ENCODE results near the gene CCT5. TPM values are rescaled to one million over a fixed set of nuclear protein-coding genes. Genes with fewer than 3 reads are reported as not detected.

Gene CCT5
- total RNA-seq, 2 donors from 2014 or later = 110 to 135 TPM

DNA sequence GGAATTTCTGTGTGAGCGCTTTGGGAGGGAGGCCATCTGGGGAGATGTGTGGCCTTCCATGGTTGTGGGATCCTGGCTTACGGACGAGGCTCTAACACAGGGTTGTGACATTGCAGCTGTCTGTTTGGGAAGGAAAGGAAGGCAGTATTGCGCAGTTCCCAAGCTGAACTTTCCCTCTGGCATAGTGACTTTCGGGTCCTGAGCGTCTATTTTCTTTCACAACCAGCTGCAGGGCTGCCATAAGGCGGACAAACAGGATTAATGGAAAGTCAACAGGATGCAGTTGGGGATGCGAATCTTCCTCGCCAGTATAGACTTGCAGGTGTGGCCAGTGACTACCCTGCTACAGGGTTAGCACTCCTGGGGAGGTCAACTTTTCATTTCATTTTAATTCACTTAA lies 25.9 kb downstream of the CCT5 start:
- Histone ChIP-seq H3K27me3 (replicated peaks; ENCODE audit: insufficient read depth) (no peaks in the 10 kb centered on the region), H3K36me3 (no peaks in the 10 kb centered on the region), H3K4me3 (no peak overlapping the region), H3K27ac (no peak overlapping the region), H3K9me3 (no peaks in the 10 kb centered on the region), H3K4me1 (ENCODE audit: control insufficient read depth in 1 of 2, low read depth in 2 of 2) (no peaks in the 10 kb centered on the region)
- no peak for DNase-seq (ENCODE audit: low spot score)
- ATAC-seq (ENCODE audit: insufficient number of reproducible peaks, low FRiP score, low read depth) = no peak
- TF ChIP-seq, protein P1, sequence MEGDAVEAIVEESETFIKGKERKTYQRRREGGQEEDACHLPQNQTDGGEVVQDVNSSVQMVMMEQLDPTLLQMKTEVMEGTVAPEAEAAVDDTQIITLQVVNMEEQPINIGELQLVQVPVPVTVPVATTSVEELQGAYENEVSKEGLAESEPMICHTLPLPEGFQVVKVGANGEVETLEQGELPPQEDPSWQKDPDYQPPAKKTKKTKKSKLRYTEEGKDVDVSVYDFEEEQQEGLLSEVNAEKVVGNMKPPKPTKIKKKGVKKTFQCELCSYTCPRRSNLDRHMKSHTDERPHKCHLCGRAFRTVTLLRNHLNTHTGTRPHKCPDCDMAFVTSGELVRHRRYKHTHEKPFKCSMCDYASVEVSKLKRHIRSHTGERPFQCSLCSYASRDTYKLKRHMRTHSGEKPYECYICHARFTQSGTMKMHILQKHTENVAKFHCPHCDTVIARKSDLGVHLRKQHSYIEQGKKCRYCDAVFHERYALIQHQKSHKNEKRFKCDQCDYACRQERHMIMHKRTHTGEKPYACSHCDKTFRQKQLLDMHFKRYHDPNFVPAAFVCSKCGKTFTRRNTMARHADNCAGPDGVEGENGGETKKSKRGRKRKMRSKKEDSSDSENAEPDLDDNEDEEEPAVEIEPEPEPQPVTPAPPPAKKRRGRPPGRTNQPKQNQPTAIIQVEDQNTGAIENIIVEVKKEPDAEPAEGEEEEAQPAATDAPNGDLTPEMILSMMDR (IDR thresholded peaks at IDR 0.05) = no peak

DNA sequence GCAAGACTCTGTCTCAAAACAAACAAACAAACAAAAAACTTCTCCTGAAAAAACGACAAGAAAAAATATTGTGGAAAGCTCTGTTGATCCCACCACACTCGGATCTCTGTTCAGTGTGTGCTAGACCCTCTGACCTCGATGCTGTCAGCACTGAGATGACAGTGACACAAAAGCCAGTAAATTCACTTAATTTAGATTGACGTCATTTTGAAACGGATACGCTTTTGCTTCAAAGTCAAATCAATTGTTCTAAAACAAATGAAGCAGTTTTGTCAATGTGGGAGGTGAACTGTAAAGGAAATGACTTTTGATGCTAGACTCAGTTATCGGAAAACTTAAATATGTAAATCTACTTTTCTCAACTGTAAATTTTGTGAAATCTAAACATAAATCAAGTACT lies 26.6 kb downstream of the CCT5 start:
- H3K9me3 ChIP-seq = no peaks in the 10 kb centered on the region
- no peak for DNase-seq (ENCODE audit: low spot score)
- no peaks in the 10 kb centered on the region for H3K4me1 ChIP-seq (ENCODE audit: control insufficient read depth in 1 of 2, low read depth in 2 of 2)
- no peak overlapping the region for H3K27ac ChIP-seq
- no peak overlapping the region for H3K4me3 ChIP-seq
- H3K36me3 ChIP-seq = no peaks in the 10 kb centered on the region
- no peaks in the 10 kb centered on the region for H3K27me3 ChIP-seq (replicated peaks; ENCODE audit: insufficient read depth)
- TF ChIP-seq, protein P1 (IDR thresholded peaks at IDR 0.05) = no peak
- ATAC-seq (ENCODE audit: insufficient number of reproducible peaks, low FRiP score, low read depth) = no peak

DNA sequence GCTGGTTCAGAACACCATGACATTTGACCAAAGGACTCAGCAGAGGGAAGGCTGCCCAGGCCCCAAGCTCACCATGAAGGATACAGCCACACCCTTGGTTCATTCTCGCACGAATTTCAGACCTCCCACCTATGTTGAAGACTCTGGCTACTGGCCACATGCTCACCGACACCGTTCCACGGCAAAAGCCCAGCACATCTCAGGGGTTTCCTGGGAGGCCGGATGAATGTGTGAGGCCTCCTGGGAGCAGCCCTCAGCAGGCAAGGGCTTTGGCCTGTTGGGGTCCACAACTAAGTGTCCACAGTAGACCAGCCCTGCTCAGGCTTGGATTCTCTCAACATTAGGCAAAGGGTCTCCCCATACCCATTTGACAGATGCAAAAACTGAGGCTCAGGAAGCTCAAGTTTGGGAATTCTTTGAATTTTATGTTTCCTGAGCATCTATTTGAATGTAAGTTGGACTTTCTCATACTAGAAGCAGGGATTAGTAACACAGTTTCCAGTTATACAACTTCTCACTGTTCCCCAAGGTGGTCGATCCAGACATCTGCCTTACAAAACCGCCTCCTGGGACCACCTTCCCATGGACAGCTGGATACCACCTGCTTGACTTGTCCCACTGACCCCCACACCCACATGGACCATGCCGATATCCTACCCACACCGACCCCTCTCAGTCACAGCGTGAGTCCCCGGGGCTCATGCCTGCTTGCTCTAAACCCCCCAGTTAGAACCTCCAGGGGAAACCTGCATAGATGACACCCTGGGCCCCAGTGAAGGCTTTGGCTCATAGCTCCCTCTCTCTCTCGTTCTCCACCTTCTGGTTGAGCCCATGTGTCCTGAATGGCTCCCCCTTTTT lies 27.9 kb downstream of the CCT5 start:
- ATAC-seq (ENCODE audit: insufficient number of reproducible peaks, low FRiP score, low read depth) (no peak), DNase-seq (ENCODE audit: low spot score) (no peak)
- H3K4me3 ChIP-seq = no peak overlapping the region
- TF ChIP-seq, protein P1 (IDR thresholded peaks at IDR 0.05) = no peak
- H3K9me3 ChIP-seq = no peaks in the 10 kb centered on the region
- H3K4me1 ChIP-seq (ENCODE audit: control insufficient read depth in 1 of 2, low read depth in 2 of 2) = no peaks in the 10 kb centered on the region
- no peaks in the 10 kb centered on the region for H3K27me3 ChIP-seq (replicated peaks; ENCODE audit: insufficient read depth)
- H3K27ac ChIP-seq = no peak overlapping the region
- no peaks in the 10 kb centered on the region for H3K36me3 ChIP-seq

DNA sequence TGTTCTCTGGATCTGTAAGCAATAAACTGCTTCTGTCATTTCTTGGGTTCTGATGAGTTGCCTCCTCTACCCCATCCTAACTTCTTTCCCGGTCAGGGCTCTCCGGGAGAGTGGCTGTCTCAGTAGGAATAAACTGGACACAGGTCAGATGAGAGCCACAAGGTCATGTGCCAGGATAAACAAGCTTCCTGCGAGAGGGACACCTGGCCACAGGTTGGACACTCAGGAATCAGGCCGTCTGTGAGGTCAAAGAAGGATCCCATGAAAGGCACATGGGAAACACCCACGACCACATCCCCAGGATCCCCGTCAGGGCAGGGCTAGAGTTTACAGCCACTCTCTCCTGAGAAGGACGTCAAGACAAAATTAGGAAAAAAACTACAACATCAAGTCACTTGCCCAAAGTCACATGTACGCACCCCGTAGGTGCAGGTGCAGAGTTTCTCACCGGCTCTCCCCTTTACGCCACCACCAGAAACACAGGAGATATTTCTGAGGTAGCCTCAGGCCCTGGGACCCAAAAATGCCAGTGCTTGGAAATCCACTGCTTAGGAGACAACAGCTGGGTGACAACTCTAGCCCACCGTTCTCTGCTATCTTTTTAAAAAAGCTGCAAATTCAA lies 28.7 kb downstream of the CCT5 start:
- H3K4me1 ChIP-seq (ENCODE audit: control insufficient read depth in 1 of 2, low read depth in 2 of 2) = no peaks in the 10 kb centered on the region
- ATAC-seq (ENCODE audit: insufficient number of reproducible peaks, low FRiP score, low read depth) (no peak), DNase-seq (ENCODE audit: low spot score) (no peak)
- H3K27me3 ChIP-seq (replicated peaks; ENCODE audit: insufficient read depth) = no peaks in the 10 kb centered on the region
- no peak overlapping the region for H3K27ac ChIP-seq
- no peaks in the 10 kb centered on the region for H3K36me3 ChIP-seq
- H3K9me3 ChIP-seq = no peaks in the 10 kb centered on the region
- TF ChIP-seq, protein P1 (IDR thresholded peaks at IDR 0.05) = no peak
- no peak overlapping the region for H3K4me3 ChIP-seq

DNA sequence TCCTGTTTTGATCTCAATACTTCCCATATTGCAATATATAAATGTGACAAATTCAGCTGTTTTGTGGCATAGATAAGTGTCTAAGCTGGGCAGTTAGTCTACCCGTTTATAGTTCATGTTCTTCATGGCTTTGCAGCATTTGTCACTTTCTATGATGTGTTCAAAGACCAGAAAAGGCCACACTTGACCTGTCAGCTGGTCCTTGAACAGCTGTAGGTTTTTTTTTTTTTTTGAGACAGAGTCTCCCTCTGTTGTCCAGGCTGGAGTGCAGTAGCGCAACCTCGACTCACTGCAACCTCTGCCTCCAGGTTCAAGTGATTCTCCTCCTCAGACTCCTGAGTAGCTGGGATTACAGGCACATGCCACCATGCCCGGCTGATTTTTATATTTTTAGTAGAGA lies 29.2 kb downstream of the CCT5 start:
- ATAC-seq (ENCODE audit: insufficient number of reproducible peaks, low FRiP score, low read depth) (no peak), DNase-seq (ENCODE audit: low spot score) (no peak)
- H3K36me3 ChIP-seq = no peaks in the 10 kb centered on the region
- H3K9me3 ChIP-seq = no peaks in the 10 kb centered on the region
- TF ChIP-seq, protein P1 (IDR thresholded peaks at IDR 0.05) = no peak
- H3K4me3 ChIP-seq = no peak overlapping the region
- no peaks in the 10 kb centered on the region for H3K27me3 ChIP-seq (replicated peaks; ENCODE audit: insufficient read depth)
- H3K4me1 ChIP-seq (ENCODE audit: control insufficient read depth in 1 of 2, low read depth in 2 of 2) = no peaks in the 10 kb centered on the region
- no peak overlapping the region for H3K27ac ChIP-seq

Measured in thoracic aorta (tissue), 2 donors.